HG03045 (cell line): ENCODE data around the gene GRIN3A.
"Not testable (repeated sequence)": the region's sequence is repeated elsewhere in the genome, so short reads cannot be mapped to it uniquely, and the experiment has no call there.

Experiments
- ATAC-seq: cut with Tn5 transposase; IDR thresholded peaks from one replicate; pipeline ENCODE4 v1.9.1; 2021; ENCODE audit warnings: mild to moderate bottlenecking, moderate library complexity; ENCODE audit not compliant: unreplicated experiment

Gene GRIN3A

DNA sequence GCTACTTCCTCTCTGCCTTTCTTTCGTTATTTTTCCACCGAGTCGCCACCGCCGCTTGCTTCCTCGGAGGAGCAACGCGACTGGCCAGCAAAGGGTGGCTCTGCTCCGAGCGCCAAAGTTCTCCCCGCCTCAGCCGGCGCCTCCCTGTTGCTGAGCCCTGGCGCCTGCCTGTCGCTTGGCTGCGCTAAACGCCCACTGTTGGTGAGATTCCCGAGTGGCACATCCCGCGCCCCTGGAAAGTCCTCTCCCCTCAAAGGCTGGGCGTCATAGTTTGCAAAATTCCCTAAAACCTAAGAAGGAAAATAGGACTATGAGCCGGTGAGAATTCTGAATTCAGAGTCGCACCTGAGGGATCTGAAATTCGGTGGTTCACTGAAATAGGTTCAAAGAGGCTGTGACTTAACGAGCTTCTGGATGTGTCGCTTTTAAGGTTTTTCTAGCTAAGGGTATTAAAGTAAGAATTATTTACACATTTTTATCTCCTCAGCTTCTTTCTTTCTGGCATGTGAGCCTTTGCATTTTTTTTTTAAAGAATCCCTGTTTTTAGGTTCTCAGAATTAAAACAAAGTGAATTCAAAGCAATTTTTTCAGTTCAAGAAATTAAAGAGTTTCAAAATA is at the start of gene GRIN3A:
GRIN3A (minus strand) TSS at position 82 of the 618 bp plus-strand sequence. CDS start 668 bp downstream, outside the sequence.
- ATAC-seq: no peak

DNA sequence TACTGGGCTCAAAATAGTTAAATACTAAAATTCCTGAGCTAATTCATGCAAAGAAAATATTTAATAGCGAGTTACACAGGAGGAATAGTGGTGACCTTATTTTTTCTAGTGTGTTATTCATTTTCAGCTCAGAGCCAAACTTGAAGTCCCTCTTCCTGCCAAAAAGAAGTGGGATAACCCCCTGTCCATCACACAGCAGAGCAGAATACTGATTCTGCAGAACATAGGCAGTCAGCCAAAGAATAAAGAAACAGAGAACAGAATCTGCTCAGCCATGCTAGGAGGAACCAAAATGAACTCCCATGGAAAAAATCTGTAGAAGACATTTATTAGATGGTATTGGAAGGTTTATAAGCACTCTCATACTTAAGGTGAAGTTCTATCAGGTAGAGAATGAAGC is 49.4 kb upstream of the GRIN3A start:
- no peak for ATAC-seq

DNA sequence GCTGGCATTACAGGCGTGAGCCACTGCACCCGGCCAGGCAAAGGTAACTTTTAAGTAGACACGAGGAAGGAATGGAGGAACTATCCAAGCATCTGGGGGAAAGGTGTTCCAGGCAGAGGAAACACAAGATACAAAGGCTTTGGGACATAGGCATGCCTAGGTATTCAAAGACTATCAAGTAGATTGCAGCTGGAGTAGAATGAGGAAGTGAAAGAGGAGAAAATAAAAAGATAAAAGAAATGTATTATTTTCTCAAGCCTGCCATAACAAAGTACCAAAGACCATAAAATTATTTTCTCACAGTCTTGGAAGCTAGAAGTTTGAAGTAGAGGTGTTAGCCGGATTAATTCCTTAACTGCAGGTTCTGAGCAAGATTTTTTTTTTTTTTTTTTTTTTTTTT is 39.9 kb upstream of the GRIN3A start:
- ATAC-seq: no peak

DNA sequence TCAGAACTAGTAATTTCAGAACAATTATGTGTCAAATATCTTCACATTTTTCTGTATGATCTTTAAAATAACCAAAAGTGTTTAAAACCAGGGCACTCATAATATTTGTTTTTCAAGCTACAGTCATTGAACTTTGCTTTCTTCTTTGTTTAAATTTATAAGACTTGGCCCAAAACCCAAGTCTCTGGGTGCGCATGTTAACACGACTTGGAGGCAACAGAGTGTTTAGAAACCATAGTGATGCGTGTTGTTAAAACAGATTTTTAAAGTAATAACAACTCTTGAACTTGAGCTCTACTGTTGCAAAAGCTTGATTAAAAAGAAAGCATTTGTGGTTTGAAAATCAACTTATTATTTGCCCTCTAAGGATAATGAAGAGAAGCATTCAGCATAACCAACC is 26.0 kb upstream of the GRIN3A start:
- ATAC-seq: no peak

DNA sequence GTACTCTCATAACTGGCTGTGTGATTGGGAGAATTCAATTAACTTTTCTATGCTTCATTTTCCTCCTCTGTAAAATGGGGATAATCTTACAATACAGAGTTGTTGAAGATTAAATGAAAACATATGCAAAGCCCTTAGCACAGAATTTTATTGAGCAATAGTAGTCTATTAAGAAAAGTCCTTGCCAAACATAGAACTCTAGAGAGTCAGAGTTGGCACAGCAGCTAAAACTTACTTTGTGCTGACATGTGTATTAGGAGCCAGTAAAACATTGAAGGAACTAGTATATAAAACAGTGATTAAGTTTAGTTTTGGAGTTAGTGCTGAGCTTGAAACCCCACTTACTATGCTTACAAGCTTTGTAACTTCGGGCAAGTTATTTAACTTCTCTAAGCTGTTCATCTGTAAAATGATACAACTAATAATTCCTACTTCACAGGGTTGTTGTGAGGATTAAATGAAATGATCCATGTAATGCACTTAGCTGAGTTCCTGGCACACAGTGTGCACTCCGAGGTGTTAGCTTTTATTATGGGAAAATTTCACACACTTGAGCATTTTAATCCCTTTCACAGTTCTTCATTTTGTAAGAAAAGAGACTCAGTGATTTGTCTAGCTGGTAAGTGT is 20.0 kb upstream of the GRIN3A start:
- no peak for ATAC-seq

DNA sequence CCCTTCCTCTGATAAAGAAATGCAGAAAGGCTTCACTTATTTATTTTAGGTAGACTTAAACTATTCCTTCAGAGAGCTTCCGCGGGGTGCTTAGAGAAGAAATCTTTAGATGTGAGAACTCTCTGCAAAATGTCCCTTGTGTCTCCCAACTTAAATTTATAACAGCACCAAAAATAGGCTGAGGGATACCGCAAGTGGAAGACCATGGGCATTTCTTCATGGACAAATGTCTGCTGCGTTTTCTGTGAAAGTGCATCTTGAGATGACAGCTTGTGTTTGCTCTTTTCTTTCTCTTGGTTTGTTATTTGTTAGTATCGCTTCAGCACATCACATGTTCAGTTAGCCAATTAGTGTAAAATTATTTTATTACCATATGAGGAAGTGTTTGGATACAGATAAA is 15.3 kb upstream of the GRIN3A start:
- ATAC-seq: no peak

DNA sequence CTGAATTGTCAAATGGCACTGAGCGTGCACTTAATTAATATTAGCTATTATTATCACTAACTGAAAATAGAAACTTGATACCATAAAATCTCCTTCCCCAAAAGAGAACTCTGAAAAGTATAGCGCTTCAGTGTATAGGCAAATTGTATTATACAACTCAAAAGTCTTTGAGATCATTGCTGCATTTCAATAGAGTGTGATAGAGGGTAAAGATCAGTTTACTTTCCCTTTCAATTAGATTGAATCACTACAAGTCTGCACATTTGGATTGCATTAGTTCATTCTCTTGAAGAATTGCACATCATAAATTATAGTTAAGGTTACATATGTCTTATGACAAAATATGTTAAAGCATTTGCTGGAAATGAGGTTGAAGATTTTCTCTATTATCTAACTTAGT is 13.4 kb upstream of the GRIN3A start:
- no peak for ATAC-seq

DNA sequence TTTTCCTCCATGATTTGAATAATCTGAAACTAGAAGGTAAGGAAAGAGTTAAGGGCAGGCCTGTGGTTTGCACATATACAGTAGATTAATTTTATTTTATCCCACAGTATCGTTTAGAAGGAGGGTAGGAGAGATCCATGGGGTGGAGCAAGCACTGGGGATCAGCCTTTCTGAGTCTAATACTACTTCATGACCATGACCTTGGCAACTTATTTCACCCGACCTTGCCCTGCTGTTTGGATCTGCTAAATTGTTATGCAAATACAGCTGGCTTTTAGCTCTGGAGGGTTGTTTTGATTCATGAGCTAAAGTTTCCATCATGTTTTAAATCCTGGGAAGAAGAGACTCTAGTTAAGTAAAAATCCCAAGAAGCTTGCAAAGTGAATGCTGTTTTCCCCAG is 864 bp upstream of the GRIN3A start:
- ATAC-seq: no peak

DNA sequence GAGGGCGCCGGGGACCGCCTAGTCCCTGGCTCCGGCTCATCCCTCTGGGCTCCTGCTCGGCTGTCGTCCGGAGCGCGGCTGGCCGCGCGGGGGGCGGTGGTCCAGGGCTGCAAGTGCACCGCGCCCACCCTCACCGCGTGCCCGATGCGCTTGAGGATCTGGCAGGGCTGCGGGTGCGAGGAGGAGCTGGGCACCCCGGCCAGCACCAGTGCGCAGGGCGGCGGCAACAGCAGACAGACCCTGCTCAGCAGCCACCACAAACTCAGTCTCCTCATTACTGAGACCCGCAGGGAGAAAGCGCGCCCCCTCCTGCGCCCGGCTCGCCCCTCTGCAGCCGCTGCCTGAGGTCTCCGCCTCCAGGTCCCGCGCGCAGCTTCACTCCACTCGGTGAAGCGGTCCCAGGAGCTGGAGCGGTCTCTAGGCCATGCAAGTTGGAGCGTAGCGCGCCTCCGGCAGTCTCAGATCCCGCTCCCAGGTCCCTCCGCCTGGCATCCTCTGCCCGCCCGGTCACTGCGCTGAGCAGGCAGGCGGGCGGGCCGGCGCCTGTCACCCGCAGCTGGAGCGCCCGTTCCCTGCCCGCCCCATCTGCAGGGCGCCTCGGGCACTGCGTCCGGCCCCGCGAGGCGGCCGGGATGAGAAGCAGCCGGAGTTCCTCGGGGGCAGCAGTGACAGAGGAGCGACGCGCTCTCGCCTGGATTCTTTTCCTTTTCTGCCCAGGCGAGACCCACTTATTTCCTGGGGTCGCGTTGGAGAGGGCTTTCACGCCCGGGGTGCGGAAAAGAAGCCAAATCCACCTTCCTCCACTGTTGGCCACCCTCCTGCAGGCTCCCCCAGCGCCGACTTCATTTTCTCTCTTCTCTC is 512 bp downstream of the GRIN3A start:
- ATAC-seq: no peak

DNA sequence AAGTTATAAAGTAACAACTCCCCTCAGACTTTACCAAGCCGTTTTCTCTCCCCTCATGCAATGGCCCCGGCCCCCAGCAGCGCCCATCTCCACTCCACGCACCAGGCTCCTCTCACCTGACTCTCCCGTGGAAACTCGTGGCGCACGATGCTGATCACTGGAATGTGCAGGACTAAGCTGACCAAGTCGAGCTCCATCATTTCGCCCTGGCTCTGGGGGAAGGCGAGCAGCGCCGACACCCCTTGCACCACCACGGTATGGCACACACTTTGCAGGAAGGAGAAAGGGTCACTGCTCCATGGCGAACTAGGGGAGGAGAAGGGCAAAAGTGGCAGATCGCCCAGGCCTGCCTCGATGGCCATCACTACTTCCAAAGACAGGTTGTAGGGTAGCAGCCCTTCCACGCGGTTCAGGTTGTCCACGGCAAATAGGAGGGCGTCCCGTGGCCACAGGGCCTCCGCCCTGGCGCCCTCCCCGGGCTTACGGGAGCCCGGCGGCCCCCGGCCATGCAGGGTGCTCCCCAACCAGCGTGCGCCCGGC is 1.2 kb downstream of the GRIN3A start:
- ATAC-seq: no peak

DNA sequence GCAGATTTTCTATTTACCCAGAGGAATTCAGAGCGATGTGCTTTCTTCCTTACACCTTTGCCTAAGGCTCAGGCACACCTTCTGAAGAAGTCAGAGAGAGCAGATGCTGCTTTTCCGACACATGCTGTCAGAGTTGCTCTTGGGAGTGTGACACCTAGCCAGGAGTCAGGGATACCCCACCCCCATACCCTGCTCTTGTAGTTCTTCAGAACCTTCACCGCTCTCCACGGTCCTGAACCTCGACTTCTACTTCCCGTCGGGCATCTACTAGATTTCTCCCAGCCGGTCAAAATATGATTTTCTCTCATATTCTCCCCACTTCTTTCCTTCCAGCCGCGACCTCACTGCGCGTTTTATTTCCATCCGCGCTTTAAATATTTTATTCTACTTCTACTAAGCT is 1.7 kb downstream of the GRIN3A start:
- no peak for ATAC-seq

DNA sequence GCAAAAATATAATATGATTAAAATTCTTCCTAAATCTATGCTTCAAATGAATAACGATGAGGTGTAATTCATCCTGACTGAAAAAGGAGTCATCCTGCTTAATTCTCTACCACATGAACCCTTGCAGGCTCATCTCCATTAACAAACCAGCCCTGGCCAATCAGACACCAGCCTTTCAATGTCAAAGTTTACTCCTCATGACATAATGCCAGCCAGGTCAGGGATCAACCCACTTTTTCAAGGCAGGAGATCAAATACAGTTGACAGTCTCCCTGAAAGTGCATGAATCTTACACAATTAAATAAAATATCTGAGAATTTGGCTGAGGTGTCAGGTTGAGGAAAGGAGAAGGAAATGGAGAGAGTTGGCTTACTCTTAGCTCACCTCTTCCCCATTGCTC is 7.0 kb downstream of the GRIN3A start:
- ATAC-seq: no peak

DNA sequence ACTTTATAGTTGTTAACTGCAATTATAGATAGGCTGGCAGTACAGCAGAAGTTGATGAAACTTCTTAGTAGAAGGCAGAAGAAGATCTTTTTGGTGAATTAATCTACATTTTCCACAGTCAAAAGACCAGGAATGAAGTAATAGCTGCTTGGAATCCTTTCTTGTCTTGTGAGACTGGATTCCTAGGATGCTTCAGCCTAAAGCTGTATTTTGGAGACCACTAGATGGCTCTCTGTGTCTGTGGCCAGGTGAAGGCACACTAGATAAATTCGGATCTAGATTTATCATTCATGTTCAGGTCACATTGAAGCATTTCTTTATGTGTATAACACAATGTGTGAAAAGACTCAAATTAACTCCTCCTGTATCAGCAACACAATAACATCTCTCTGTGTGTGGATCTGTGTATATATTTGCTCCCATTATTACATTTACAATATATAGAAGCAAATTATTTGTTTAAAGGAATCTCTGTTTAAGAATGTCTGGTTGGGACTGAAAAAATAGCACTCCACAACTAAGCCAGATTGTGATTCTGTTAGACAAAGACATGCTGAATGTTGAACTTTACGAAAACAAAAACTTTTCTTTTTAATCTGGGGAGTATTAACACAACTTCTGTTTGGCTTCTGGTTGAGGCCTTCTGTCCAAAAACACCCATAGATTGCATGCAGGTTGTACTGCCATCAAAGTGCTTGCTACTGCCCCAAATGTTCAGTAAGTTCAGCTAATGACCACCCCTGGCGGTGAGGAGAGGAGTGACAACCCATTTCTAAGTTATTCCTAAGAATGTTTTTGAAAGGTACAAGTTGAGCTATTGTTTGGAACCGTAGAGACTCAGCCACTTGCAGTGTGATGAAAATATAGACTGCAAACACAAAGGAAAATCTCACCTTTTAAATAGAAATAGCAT is 10.6 kb downstream of the GRIN3A start:
- ATAC-seq: no peak

DNA sequence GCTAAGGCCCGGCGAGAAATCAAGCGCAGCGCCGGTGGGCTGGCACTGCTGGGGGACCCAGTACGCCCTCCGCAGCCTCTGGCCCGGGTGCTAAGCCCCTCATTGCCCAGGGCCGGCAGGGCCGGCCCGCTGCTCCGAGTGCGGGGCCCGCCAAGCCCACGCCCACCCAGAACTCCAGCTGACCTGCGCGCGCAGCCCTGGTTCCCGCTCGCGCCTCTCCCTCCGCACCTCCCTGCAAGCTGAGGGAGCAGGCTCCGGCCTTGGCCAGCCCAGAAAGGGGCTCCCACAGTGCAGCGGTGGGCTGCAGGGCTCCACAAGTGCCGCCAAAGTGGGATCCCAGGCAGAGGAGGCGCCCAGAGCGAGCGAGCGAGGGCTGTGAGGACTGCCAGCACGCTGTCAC is 14.2 kb downstream of the GRIN3A start:
- ATAC-seq: not testable (repeated sequence)

DNA sequence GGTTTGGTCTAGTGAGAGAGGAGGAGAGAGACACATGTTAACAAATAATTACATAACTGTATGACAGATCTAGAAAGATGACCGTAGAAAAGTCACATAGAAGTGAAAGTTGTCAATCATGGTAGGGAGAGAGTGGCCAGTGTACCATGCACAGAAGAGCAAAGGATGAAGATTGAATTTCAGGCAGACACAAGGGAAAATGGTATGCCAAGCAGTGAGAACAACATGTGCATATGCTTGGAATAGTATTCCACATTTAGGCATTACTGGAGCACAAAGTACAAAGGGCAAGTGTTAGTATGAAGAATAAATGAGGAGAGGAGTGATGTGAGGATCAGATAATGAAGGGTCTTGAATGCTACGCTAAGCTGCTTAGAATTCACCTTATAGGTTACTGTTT is 20.3 kb downstream of the GRIN3A start:
- ATAC-seq: no peak

DNA sequence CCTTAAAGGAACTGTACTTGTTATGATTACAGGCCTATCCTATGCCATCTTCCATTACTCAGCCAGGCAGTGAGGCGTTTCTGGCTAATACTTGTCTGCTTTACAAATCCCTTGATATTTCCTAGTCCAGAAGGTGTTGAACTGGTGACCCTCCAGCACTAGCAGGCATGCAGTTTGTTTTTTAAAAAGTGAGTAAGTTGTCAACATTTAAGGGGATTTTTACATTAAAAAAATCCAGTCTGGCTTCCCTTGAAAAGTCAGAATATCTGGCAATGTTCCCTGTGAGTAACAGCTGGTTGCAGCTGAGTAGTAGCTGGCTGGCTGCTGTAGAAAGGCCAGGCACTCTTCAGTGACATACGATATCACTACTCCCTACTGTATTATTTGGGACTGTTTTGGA is 21.8 kb downstream of the GRIN3A start:
- ATAC-seq: no peak

DNA sequence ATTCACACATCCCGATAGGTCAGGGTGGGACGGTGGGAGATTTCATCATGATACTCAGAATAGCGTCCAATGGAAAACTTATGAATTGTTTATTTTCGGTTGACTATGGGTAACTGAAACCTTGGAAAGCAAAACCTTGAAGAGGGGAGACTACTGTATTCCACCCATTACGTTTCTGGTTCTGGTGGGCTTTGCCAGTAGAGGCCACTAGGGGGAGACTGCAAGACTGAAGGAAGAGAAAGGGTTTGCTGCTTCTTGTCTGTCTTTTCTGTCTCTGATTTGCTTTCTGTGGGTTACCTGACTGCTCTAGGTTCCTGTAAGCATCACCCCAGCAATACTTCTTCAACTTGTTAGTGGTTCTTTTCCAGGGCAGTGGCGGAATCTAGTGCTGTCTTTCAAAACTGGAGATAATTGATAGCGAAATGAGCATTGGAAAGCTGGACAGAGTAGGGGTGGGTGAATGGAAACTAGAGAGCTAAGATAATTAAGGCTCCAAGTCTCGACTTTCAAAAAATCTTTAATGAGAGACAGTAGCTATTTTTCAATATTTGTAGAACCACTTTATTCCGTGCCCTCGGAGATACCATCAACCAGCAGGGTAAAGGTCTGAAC is 27.0 kb downstream of the GRIN3A start:
- ATAC-seq: peak; percentile 60

DNA sequence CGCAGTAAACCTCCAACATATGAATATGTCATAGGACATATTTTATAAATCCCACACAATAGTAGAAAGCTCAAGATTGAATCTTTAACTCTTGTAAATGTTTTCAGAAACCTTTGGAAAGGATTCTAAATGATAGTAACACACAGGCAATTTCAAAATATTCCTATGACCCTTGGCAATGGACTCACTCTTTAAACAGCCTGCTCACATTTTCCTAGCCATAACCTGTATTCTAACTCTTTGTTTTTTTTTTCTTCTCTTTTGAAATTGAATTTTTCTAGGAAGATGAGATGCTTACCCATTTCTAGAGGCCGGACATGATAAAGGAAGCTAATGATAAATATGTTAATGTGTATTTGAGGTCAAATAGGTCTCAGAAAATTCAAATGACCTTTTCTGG is 29.6 kb downstream of the GRIN3A start:
- ATAC-seq: no peak

DNA sequence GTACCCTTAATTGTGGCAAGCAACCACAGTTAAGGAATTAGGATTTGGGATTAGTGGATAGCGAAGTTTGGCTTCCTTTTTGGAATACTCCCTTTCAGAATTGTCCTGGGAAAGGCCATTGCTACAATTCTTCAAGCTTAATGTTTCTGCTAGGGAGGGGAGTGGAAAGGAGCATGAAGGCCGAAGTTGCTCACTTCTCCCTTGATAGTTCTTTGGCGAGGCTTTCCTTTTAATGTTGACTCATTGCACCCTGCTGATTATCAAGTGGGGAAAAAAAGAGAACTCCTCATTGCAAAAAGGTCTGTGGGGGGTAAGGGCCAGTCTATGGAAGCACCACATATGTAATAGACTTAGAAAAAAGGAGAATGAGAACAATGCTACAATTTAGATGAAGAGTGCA is 30.7 kb downstream of the GRIN3A start:
- no peak for ATAC-seq

DNA sequence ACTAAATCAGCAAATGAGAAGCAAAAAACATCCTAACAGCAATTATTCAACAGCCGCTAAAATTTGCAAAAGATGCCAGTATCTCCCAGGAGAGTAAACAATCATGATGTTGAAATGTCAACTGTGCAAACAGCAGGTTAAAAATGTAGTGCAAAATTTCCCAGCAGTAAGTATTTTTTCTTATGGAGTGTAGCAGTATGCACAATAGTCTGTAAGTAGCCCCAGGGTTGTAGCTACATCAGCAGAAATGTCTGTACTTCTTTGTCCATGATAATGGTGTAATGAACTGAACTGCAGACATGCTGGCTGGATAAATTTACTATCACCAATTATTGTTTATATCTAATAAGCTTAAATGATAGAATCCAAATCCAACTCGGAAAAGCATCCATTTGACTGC is 31.4 kb downstream of the GRIN3A start:
- no peak for ATAC-seq
